HCT116 (cell line): ENCODE results near the gene PLBD2. TPM values are rescaled to one million over a fixed set of nuclear protein-coding genes. Genes with fewer than 3 reads are reported as not detected.

Source experiments
- ATAC-seq: fragments of 200-7000 bp; cut with Tn5 transposase; 2 replicates; pipeline ENCODE4 v1.9.1; 2020; ENCODE audit warnings: mild to moderate bottlenecking, moderate library complexity
- BruUV-seq: library from RNA; stranded (reverse); fragments of 400-500 nt; replicated peaks from 2 replicates; lab custom pipeline; 2021; lab: Mats Ljungman, UMichigan
- CTCF ChIA-PET: fragments of 300-600 bp; sonication (Branson Sonifier 250); formaldehyde crosslinking; loops from one replicate; lab custom pipeline; 2021; ENCODE audit warnings: antibody characterized with exemption; lab: Charles Lee
- POLR2A ChIA-PET: fragments of 300-600, 350-600 bp; sonication (Branson Sonifier 250); formaldehyde crosslinking; loops from one replicate; lab custom pipeline; 2021; ENCODE audit warnings: antibody characterized with exemption; lab: Charles Lee
- RAD21 ChIA-PET, 2 experiments: fragments of 300-600 bp; sonication (Branson Sonifier 250); formaldehyde crosslinking; loops; one replicate each; lab custom pipeline; 2023; ENCODE audit warnings: low total read pairs in 2 of 2; ENCODE audit not compliant: uncharacterized antibody in 2 of 2, unreplicated experiment in 2 of 2, low non-redundant PET in 1 of 2; lab: Charles Lee
- DNase-seq: peaks from one replicate; pipeline ENCODE4 v3.0.0-alpha.2; 2010; ENCODE audit warnings: low read depth, low spot score
- H2AFZ ChIP-seq: fragments of 200-600 bp; shearing (Covaris generic), sonication (generic); 2 replicates; pipeline ENCODE4 v1.6.1; 2017; ENCODE audit warnings: low read depth, mixed run types, mixed read lengths, antibody characterized with exemption, low read length; ENCODE audit not compliant: poor library complexity, severe bottlenecking
- H3K27ac ChIP-seq: 2 replicates; pipeline ENCODE4 v1.5.1; 2012; ENCODE audit warnings: low read depth, low read length
- H3K27me3 ChIP-seq: fragments of 200-600 bp; sonication (generic); 2 replicates; pipeline ENCODE4 v1.6.1; 2016; ENCODE audit warnings: mixed run types, low read length, mixed read lengths; ENCODE audit not compliant: insufficient read depth
- H3K36me3 ChIP-seq, 2 experiments: fragments of 200-500 bp in 1 of 2; fragments of 200-600 bp in 1 of 2; sonication (Bioruptor generic) in 1 of 2; sonication (generic) in 1 of 2; 2 replicates each; pipeline versions ENCODE4 v1.5.1 to v1.6.1; 2014 to 2016; ENCODE audit warnings: low read length in 2 of 2, inconsistent platforms in 1 of 2, mixed read lengths in 1 of 2, mixed run types in 1 of 2; ENCODE audit not compliant: insufficient read depth in 2 of 2, control insufficient read depth in 1 of 2
- H3K4me1 ChIP-seq, 2 experiments: fragments of 200-600 bp in 1 of 2; sonication (generic) in 1 of 2; 2 replicates each; pipeline versions ENCODE4 v1.5.1 to v1.6.1; 2012 to 2017; ENCODE audit warnings: low read length in 2 of 2, inconsistent platforms in 1 of 2, mild to moderate bottlenecking in 1 of 2, mixed read lengths in 1 of 2, mixed run types in 1 of 2, moderate library complexity in 1 of 2; ENCODE audit not compliant: insufficient read depth in 2 of 2, control insufficient read depth in 1 of 2
- H3K4me2 ChIP-seq: fragments of 200-600 bp; sonication (generic); 2 replicates; pipeline ENCODE4 v1.6.1; 2017; ENCODE audit warnings: mixed run types, low read length, mixed read lengths
- H3K4me3 ChIP-seq, 2 experiments: fragments of 200-600 bp in 1 of 2; sonication (generic) in 1 of 2; replicated peaks in 1 of 2; 2 replicates each; pipeline ENCODE4 v1.5.1; 2011 to 2016; ENCODE audit warnings: low read length in 2 of 2, control low read depth in 1 of 2, low read depth in 1 of 2, mild to moderate bottlenecking in 1 of 2, mixed read lengths in 1 of 2, mixed run types in 1 of 2
- H3K79me2 ChIP-seq: fragments of 200-600 bp; sonication (generic); 2 replicates; pipeline ENCODE4 v1.6.1; 2017; ENCODE audit warnings: mild to moderate bottlenecking, mixed run types, low read length, moderate library complexity, mixed read lengths; ENCODE audit not compliant: insufficient read depth
- H3K9ac ChIP-seq: fragments of 200-600 bp; sonication (generic); 2 replicates; pipeline ENCODE4 v1.6.1; 2016; ENCODE audit warnings: low read length, mixed read lengths
- H3K9me2 ChIP-seq: fragments of 200-600 bp; sonication (generic), shearing (Covaris generic); 2 replicates; pipeline ENCODE4 v1.6.1; 2017; ENCODE audit warnings: mixed run types, mild to moderate bottlenecking, moderate library complexity; ENCODE audit not compliant: insufficient read depth
- H3K9me3 ChIP-seq, 2 experiments: fragments of 200-500 bp in 1 of 2; fragments of 200-600 bp in 1 of 2; sonication (Bioruptor generic) in 1 of 2; sonication (generic) in 1 of 2; 2 replicates each; pipeline ENCODE4 v1.6.1; 2014 to 2017; ENCODE audit warnings: low read length in 2 of 2, mixed read lengths in 2 of 2, inconsistent platforms in 1 of 2, low read depth in 1 of 2, mild to moderate bottlenecking in 1 of 2, mixed run types in 1 of 2, moderate library complexity in 1 of 2; ENCODE audit not compliant: control insufficient read depth in 1 of 2, insufficient read depth in 1 of 2
- H4K20me1 ChIP-seq: fragments of 200-600 bp; sonication (generic), shearing (Covaris generic); 2 replicates; pipeline ENCODE4 v1.6.1; 2017; ENCODE audit warnings: mixed run types, mild to moderate bottlenecking, moderate library complexity; ENCODE audit not compliant: insufficient read depth
- CEBPB ChIP-seq: IDR thresholded peaks from 2 replicates; pipeline ENCODE4 v1.6.1; 2012; ENCODE audit warnings: low read depth
- CTCF ChIP-seq, 3 experiments: fragments of 200-600 bp in 1 of 3; sonication (generic) in 1 of 3; IDR thresholded peaks in 2 of 3; conservative IDR thresholded peaks in 1 of 3; 2 replicates each; pipeline ENCODE4 v1.5.1; 2012 to 2017; ENCODE audit warnings: low read depth in 2 of 3, low read length in 2 of 3, antibody characterized with exemption in 1 of 3, borderline replicate concordance in 1 of 3, control low read depth in 1 of 3, mild to moderate bottlenecking in 1 of 3, mixed read lengths in 1 of 3, mixed run types in 1 of 3, moderate library complexity in 1 of 3; ENCODE audit not compliant: insufficient read depth in 1 of 3
- ELF1 ChIP-seq: IDR thresholded peaks from 2 replicates; pipeline ENCODE4 v1.6.1; 2012; ENCODE audit warnings: low read depth, borderline replicate concordance
- EZH2phosphoT487 ChIP-seq: fragments of 200-600 bp; IDR thresholded peaks from 2 replicates; pipeline ENCODE4 v1.6.1; 2018; ENCODE audit warnings: antibody characterized with exemption, borderline replicate concordance
- FOSL1 ChIP-seq: IDR thresholded peaks from 2 replicates; pipeline ENCODE4 v1.6.1; 2012; ENCODE audit warnings: low read depth
- POLR2A ChIP-seq: IDR thresholded peaks from 2 replicates; pipeline ENCODE4 v1.7.0; 2011; ENCODE audit warnings: borderline replicate concordance; ENCODE audit not compliant: insufficient read depth, insufficient read length; ENCODE audit errors: extremely low read depth
- POLR2AphosphoS5 ChIP-seq: IDR thresholded peaks from 2 replicates; pipeline ENCODE4 v1.6.1; 2011; ENCODE audit warnings: mild to moderate bottlenecking, low read depth, low read length, moderate library complexity
- RAD21 ChIP-seq: IDR thresholded peaks from 2 replicates; pipeline ENCODE4 v1.6.1; 2012; ENCODE audit warnings: low read depth, mild to moderate bottlenecking
- SIN3A ChIP-seq: IDR thresholded peaks from 2 replicates; pipeline ENCODE4 v1.6.1; 2012; ENCODE audit warnings: low read depth
- SRF ChIP-seq: IDR thresholded peaks from 2 replicates; pipeline ENCODE4 v1.6.1; 2012; ENCODE audit warnings: low read depth
- ZFX ChIP-seq: fragments of 450-650 bp; IDR thresholded peaks from 2 replicates; pipeline ENCODE4 v1.6.1; 2017
- ZNF274 ChIP-seq: fragments of 200-500 bp; sonication (Bioruptor generic); IDR thresholded peaks from 2 replicates; pipeline ENCODE4 v1.6.1; 2014; ENCODE audit warnings: mild to moderate bottlenecking, low read depth, low read length, inconsistent platforms
- intact Hi-C: fragments of 100-400 bp; cut with micrococcal nuclease; formaldehyde crosslinking; loops from 2 replicates; pipeline ENCODE4 v1.10.0; 2022
- total RNA-seq: library from RNA; stranded (reverse); gene quantifications from one replicate; pipeline ENCODE4 v1.2.1, GENCODE V29; 2021; ENCODE audit not compliant: unreplicated experiment

The PLBD2 gene
- total RNA-seq, 1 experiment from 2014 or later = 45.0 TPM

- Histone ChIP-seq H3K4me1 (peaks cover 4 to 11% of the 10 kb centered on the region in 2 experiments; a peak in 3 of 4 replicates), H3K36me3 (peaks cover 0 to 11% of the 10 kb centered on the region in 2 experiments; a peak in 2 of 4 replicates), H3K4me2 (no peak overlapping the region), H3K9me3 (no peaks in the 10 kb centered on the region), H3K27ac (no peak overlapping the region), H3K79me2 (peaks cover 15% of the 10 kb centered on the region), H3K9me2 (no peaks in the 10 kb centered on the region), H3K9ac (no peak overlapping the region), H4K20me1 (no peaks in the 10 kb centered on the region), H3K27me3 (no peaks in the 10 kb centered on the region), H3K4me3 (no peak overlapping the region), H2AFZ (no peak overlapping the region)
- ATAC-seq (no peak), DNase-seq (no peak)
- intact Hi-C loops = no loop called here
- no TSS peak for BruUV-seq
- ChIA-PET POLR2A (no interaction called here), CTCF (no interaction called here), RAD21 (no interaction called here)
- TF ChIP-seq ZFX (no peak), ZNF274 (no peak), SRF (no peak), POLR2A (no peak), POLR2AphosphoS5 (no peak), CEBPB (no peak), RAD21 (no peak)
Measured at GRCh38 chr12:113329022-113329790, 29.2 kb upstream of the PLBD2 start.

- RAD21 ChIA-PET = no interaction called here
Measured at GRCh38 chr12:113329791-113330417, 28.5 kb upstream of the PLBD2 start.

More at GRCh38 chr12:113329791-113330417, 28.5 kb upstream of the PLBD2 start:
- peaks cover 0 to 11% of the 10 kb centered on the region in 2 experiments; a peak in 2 of 4 replicates for H3K36me3 ChIP-seq
- DNase-seq (no peak), ATAC-seq (no peak)
- TF ChIP-seq RAD21 (no peak), SIN3A (no peak), ELF1 (no peak), SRF (no peak), CTCF (IDR thresholded peaks at IDR 0.05 in 2 of 3, conservative IDR thresholded peaks at IDR 0.05 in 1 of 3; ENCODE audit: borderline replicate concordance in 1 of 3, insufficient read depth in 1 of 3, low read depth in 2 of 3, low read length in 2 of 3) (no peak), ZFX (no peak), EZH2phosphoT487 (no peak), FOSL1 (no peak)
- H3K4me3 ChIP-seq = no peak overlapping the region
- H3K9me2 ChIP-seq = no peaks in the 10 kb centered on the region
- ChIA-PET POLR2A (no interaction called here), CTCF (no interaction called here)
- no peak overlapping the region for H3K4me2 ChIP-seq
- H3K27ac ChIP-seq = no peak overlapping the region
- H3K9me3 ChIP-seq = no peaks in the 10 kb centered on the region
- H3K4me1 ChIP-seq = peaks cover 4 to 11% of the 10 kb centered on the region in 2 experiments; a peak in 3 of 4 replicates
- H3K79me2 ChIP-seq = peaks cover 21% of the 10 kb centered on the region
- no peaks in the 10 kb centered on the region for H4K20me1 ChIP-seq
- no TSS peak for BruUV-seq
- H3K27me3 ChIP-seq = no peaks in the 10 kb centered on the region
- intact Hi-C loops = loop anchor here (10.0 kb wide), 1 partner anchor 135 kb away; no protein-coding TSS in a partner anchor
- H3K9ac ChIP-seq = no peak overlapping the region
- H2AFZ ChIP-seq = no peak overlapping the region
